ENCODE measurements around the gene RPL41.

Gene RPL41

DNA sequence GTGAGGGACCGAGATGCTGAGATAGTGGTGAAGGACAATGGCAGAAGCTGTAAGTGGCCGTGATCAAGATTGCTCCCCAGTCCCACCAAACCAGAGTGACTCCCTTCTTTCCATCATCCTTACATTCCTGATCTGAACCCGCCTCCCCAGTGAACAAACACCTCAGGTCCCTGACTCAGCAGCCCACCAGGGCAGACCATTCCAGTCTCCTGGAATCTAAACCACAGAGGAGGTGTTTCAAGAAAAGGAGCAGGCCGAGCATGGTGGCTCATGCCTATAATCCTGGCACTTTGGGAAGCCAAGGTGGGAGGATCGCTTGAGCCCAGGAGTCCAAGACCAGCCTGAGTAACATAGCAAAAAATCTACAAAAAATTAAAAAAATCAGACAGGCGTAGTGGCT, 29.8 kb upstream of the RPL41 start:
- TF ChIP-seq ZFX (IDR thresholded peaks at IDR 0.05; ENCODE audit: borderline replicate concordance): no peak
- TF ChIP-seq, protein P1, sequence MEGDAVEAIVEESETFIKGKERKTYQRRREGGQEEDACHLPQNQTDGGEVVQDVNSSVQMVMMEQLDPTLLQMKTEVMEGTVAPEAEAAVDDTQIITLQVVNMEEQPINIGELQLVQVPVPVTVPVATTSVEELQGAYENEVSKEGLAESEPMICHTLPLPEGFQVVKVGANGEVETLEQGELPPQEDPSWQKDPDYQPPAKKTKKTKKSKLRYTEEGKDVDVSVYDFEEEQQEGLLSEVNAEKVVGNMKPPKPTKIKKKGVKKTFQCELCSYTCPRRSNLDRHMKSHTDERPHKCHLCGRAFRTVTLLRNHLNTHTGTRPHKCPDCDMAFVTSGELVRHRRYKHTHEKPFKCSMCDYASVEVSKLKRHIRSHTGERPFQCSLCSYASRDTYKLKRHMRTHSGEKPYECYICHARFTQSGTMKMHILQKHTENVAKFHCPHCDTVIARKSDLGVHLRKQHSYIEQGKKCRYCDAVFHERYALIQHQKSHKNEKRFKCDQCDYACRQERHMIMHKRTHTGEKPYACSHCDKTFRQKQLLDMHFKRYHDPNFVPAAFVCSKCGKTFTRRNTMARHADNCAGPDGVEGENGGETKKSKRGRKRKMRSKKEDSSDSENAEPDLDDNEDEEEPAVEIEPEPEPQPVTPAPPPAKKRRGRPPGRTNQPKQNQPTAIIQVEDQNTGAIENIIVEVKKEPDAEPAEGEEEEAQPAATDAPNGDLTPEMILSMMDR (IDR thresholded peaks at IDR 0.05): no peak
- peak overlapping the region; percentile 99 for H3K27ac ChIP-seq

DNA sequence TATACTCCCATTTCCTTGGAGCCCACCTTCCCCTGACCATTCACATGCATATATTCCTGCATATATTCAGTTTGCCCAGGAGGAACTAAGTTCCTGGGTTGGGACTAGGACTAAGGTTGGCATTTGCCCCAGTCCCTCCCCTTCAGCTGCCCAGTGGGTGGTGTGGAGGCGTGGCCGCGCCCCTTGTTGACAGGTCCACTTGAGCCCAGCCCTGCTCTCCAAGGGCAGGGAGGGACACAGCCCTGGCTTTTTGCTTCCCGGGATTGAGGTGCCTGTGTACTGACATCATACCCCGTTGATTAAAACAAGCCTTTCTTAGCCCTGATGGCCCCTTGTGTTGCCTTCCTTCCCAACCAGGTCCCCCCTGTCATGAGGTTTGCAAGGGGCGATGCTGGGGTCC, 29.2 kb upstream of the RPL41 start:
- TF ChIP-seq, protein P1 (IDR thresholded peaks at IDR 0.05): no peak
- H3K27ac ChIP-seq: peak overlapping the region; percentile 99

DNA sequence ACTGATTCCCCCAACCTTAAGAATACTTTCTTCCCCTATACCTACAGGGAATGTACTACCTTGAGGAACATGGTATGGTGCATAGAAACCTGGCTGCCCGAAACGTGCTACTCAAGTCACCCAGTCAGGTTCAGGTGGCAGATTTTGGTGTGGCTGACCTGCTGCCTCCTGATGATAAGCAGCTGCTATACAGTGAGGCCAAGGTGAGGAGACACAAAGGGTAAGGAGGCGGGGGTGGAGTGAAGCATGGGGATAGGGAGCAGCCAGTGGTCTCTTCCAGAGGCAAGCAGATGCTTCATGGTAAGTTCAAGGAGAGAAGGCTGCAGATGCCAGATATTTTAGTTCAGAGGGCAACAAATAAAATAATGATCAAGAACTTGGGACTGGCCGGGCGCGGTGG, 18.7 kb upstream of the RPL41 start:
- TF ChIP-seq ZFX (IDR thresholded peaks at IDR 0.05; ENCODE audit: borderline replicate concordance): no peak
- TF ChIP-seq, protein P1 (IDR thresholded peaks at IDR 0.05): no peak
- H3K27ac ChIP-seq: no peak overlapping the region

DNA sequence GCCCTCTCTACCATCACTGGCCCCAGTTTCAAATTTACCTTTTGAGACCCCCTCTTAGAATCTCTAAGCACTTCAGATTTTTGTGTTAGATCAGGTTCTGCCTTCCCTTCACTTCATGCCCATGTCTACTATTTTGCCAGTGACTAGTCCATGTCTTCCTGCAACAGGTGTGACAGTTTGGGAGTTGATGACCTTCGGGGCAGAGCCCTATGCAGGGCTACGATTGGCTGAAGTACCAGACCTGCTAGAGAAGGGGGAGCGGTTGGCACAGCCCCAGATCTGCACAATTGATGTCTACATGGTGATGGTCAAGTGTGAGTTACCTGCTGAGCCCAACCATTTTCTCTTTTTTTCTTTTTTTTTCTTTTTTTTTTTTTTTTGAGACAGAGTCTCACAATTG, 17.8 kb upstream of the RPL41 start:
- no peak for TF ChIP-seq ZFX (IDR thresholded peaks at IDR 0.05; ENCODE audit: borderline replicate concordance)
- TF ChIP-seq, protein P1 (IDR thresholded peaks at IDR 0.05): no peak
- no peak overlapping the region for H3K27ac ChIP-seq

DNA sequence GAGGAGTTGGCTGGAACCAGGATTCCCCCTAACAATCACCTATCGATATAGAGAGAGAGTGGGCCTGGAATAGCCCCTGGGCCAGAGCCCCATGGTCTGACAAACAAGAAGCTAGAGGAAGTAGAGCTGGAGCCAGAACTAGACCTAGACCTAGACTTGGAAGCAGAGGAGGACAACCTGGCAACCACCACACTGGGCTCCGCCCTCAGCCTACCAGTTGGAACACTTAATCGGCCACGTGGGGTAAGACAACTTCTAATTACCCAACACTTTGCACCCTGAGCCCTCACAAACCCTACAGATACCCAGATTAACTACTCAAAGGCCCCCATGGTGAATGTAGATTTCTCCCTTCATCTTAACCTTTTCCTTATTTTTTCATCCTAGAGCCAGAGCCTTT, 16.6 kb upstream of the RPL41 start:
- peak overlapping the region; percentile 20 for H3K27ac ChIP-seq
- no peak for TF ChIP-seq ZFX (IDR thresholded peaks at IDR 0.05; ENCODE audit: borderline replicate concordance)
- TF ChIP-seq, protein P1 (IDR thresholded peaks at IDR 0.05): no peak

DNA sequence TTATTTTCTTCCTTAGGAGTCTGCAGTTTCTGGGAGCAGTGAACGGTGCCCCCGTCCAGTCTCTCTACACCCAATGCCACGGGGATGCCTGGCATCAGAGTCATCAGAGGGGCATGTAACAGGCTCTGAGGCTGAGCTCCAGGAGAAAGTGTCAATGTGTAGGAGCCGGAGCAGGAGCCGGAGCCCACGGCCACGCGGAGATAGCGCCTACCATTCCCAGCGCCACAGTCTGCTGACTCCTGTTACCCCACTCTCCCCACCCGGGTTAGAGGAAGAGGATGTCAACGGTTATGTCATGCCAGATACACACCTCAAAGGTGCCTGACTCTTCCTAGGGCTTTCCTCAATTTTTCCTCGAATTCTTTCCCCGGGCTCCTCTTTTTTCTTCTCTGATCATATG, 15.4 kb upstream of the RPL41 start:
- no peak for TF ChIP-seq ZFX (IDR thresholded peaks at IDR 0.05; ENCODE audit: borderline replicate concordance)
- TF ChIP-seq, protein P1 (IDR thresholded peaks at IDR 0.05): no peak
- peak overlapping the region; percentile 92; the same call in 1 of the 2 replicates for H3K27ac ChIP-seq

DNA sequence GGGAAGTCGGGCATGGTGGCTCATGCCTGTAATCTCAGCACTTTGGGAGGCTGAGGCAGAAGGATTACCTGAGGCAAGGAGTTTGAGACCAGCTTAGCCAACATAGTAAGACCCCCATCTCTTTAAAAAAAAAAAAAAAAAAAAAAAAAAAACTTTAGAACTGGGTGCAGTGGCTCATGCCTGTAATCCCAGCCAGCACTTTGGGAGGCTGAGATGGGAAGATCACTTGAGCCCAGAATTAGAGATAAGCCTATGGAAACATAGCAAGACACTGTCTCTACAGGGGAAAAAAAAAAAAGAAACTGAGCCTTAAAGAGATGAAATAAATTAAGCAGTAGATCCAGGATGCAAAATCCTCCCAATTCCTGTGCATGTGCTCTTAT, 13.8 kb upstream of the RPL41 start:
- TF ChIP-seq, protein P1 (IDR thresholded peaks at IDR 0.05): no peak
- no peak for TF ChIP-seq ZFX (IDR thresholded peaks at IDR 0.05; ENCODE audit: borderline replicate concordance)
- H3K27ac ChIP-seq: peak overlapping the region; percentile 92

Measured in 22Rv1 (cell line).